ENCODE results near the gene RAVER1.
"Not testable (repeated sequence)": the region's sequence is repeated elsewhere in the genome, so short reads cannot be mapped to it uniquely, and the experiment has no call there.

Gene RAVER1, protein sequence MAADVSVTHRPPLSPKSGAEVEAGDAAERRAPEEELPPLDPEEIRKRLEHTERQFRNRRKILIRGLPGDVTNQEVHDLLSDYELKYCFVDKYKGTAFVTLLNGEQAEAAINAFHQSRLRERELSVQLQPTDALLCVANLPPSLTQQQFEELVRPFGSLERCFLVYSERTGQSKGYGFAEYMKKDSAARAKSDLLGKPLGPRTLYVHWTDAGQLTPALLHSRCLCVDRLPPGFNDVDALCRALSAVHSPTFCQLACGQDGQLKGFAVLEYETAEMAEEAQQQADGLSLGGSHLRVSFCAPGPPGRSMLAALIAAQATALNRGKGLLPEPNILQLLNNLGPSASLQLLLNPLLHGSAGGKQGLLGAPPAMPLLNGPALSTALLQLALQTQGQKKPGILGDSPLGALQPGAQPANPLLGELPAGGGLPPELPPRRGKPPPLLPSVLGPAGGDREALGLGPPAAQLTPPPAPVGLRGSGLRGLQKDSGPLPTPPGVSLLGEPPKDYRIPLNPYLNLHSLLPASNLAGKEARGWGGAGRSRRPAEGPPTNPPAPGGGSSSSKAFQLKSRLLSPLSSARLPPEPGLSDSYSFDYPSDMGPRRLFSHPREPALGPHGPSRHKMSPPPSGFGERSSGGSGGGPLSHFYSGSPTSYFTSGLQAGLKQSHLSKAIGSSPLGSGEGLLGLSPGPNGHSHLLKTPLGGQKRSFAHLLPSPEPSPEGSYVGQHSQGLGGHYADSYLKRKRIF

DNA sequence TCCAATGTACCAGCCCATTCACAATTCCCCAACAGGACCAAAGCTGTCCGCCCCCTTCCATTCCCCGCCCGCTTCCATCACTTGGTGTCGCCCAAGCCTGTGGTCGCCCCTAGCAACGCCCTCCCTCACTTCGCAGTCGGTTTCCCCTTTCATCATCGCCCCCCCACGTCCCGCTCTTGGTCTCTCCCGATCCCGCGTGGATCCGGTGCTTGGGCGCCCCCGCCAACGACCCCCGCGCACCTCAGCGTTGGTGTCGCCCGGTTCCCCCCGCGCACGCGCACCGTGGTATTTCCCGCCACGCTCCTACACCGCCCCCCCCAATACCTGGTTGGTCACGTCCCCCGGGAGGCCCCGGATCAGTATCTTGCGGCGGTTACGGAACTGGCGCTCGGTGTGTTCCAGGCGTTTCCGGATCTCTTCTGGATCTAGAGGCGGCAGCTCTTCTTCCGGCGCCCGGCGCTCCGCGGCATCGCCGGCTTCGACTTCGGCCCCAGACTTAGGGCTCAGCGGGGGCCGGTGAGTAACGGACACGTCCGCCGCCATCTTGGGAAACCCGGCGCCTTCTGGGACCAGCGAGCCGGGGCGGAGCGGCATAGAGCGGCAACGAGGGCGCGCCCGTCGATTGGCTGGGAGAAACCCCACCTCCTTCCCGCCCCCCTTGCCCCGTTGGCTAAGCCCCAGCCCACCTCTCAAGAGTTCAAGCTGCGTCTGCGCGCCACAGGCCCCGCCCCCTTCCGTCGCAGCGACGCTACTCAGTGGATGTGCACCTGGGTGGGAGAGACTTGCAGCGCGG lies at the start of gene RAVER1:
TSS of gene RAVER1 (minus strand) at position 565 of the 793 bp plus-strand sequence. CDS start at position 543, 22 bp downstream.
- DNase-seq (ENCODE audit: low spot score) = peak; percentile 98

GRCh38 chr19:10383223-10383499 lies 49.8 kb upstream of the RAVER1 start:
- DNase-seq (ENCODE audit: low spot score) = not testable (repeated sequence)

DNA sequence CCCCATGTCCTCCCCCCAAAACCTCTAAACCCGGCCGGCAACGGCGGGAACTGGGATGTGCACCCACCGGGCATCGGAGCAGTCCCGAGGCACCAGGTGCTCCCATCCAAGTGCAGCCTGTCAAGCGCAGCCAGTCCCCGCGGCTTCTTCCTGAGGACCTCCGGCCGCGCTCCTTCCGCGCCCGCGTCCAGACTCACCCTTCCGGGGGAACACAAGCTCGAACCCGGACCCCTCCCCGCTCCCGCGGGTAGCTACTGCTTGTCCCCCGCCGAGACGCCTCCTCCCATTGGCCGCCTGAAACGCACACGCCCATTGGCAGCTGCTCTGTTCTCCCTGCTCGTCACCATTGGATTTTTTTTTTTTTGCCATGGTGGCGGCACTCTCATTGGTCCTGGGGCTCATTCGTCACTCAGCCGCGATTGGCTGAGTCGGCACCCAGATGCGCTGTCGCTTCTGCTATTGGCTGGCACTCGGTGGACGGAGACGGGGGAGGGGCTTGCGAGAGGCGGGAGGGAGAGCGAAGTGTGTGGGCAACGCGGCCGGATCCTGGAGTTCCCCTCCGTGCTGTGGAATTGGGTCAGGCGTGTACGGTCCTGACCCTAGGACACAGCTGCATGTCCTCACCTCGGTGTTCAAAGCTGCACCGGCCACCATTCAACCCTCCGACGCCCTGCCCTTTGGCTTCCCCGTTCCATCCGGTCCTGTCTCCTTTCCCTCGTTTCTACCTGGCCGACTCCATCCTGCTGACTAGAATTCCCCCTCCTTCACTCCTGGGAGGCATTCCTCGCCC lies 47.2 kb upstream of the RAVER1 start, which contains the start of gene TYK2:
TSS of gene TYK2 (minus strand) at position 260 of the 790 bp plus-strand sequence. CDS start 2,166 bp downstream, outside the sequence.
- peak; percentile 99 for DNase-seq (ENCODE audit: low spot score)

DNA sequence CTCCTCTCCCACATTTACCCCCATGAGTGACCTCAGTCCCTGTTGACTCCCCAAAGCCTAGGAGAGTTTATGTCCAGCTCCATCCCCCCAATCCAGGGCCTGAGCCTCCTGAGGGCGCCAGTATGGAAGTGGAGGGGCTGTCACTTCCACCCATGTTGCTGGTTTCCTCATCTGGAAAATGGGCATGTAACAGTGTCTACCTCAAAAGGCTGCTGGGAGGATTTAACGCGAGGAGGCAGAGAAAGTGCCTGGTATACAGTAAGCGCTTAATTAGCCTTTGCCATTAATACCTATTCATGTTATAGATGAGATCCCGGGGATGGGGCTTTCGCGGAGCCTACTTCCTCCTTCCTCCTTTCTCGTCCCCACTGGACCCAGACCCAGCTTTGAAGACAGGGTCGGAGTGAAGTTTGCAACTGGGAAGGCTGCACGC lies 46.6 kb upstream of the RAVER1 start:
- DNase-seq (ENCODE audit: low spot score) = no peak

DNA sequence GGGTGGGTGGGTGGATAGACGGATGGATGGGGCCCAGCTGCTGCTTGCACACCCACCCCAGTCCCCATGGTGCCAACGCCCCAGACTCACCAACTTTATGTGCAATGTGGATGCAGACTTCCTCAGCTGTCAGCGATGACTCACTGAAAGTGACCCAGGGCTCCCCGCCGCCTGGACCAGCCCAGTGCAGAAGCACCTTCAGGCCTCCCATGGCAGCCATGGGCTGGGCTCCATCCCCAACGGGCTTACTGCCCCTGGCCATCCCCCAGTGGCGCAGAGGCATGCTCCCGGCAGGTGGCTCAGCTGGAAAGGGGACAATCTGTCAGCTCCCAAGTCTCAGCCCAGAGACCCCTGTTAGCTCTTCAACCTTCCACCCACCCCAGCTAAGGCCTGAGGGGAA lies 44.8 kb upstream of the RAVER1 start:
- DNase-seq (ENCODE audit: low spot score) = no peak

DNA sequence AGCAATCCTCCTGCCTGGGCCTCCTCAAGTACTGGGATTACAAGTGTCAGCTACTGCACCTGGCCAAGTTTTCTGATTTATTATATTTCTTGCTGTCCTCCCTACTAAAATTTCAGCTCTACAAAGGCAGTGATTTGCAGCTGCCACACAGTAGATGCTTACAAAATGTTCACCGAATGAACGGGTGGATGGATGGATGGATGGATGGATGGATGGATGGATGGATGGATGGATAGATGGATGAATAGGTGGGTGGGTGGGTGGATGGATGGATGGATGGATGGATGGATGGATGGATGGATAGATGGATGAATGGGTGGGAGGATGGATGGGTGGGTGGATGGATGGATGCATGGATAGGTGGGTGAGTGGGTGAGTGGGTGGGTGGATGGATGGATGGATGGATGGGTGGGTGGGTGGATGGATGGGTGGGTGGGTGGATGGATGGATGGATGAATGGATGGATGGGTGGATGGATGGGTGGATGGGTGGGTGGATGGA lies 43.9 kb upstream of the RAVER1 start:
- DNase-seq (ENCODE audit: low spot score) = not testable (repeated sequence)

DNA sequence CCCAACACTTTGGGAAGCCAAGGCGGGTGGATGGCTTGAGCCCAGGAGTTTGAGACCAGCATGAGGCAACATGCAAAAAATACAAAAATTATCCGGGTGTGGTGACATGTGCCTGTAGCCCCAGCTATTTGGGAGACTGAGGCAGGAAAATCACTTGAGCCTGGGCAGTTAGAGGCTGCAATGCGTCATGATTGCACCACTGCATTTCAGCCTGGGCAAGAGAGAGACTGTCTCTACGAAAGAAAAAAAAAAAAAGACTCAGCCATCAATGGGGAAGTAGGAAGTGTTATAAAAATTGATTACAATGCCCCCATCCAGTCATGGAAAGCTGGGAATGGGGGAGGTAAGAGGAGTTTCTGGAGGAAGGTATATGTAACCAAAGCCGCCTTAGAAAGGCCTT lies 41.6 kb upstream of the RAVER1 start:
- DNase-seq (ENCODE audit: low spot score) = no peak

DNA sequence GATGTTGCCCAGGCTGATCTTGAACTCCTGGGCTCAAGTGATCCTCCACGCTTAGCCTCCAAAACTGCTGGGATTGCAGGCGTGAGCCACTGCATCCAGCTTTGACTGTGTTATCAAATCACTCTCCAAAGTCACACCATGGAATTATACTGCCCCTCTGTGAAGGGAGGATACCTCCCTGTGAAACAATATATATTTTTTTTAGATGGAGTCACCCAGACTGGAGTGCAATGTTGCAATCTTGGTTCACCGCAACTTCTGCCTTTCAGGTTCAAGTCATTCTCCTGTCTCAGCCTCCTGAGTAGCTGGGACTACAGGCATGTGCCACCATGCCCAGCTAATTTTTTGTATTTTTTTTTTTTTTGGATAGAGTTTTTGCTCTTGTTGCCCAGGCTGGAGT lies 39.4 kb upstream of the RAVER1 start:
- DNase-seq (ENCODE audit: low spot score) = no peak

DNA sequence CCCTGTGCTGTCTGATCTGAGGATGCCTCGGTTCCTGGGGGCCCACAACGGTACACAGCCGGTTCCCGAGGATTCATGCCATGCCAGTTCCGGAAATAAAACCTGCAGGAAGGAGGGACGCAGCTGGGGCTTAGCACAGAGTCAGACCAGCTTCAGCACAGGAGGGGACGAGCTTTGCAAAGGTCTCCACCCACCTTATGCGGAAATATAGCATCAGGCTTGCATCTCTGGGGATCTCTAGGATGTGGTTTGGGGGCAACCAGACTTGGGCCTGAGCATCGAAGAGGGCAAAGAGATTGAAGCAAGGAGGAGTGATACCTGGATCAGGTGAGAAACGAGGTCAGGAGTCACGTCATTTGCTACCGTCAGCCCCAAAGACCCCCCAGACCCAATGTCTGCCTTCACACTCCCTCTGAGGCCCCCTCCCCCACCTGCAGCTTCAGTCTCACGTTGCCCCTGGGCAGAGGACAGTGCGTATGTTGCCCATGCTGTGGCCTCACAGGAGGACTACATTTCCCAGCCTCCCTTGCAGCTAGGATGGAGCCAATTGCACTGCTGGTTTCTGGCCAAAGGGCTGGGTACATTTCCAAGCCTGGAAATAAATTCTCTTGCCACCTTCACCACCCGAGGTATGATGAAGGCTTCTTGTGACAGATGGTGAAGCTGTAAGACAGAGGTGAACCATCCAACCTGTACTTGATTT lies 34.9 kb upstream of the RAVER1 start:
- no peak for DNase-seq (ENCODE audit: low spot score)

DNA sequence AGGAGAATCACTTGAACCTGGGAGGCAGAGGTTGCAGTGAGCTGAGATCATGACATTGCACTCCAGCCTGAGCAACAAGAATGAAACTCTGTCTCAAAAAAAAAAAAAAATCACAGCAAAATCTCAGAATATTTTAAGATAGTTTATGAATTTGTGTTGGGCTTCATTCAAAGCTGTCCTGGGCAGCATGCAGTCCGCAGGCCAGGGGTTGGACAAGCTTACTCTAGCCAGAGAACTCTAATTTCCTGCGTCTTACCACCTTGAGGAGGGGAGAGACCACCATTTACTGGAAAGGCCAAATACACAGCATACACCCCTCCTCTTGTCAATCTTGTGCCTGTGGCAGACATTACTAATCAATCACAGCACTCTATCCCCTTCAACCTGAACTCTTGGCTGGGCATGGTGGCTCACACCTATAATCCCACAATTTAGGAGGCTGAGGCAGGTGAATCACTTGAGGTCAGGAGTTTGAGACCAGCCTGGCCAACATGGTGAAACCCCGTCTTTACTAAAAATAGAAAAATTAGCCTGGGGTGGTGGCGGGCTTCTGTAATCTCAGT lies 33.7 kb upstream of the RAVER1 start:
- DNase-seq (ENCODE audit: low spot score) = not testable (repeated sequence)

DNA sequence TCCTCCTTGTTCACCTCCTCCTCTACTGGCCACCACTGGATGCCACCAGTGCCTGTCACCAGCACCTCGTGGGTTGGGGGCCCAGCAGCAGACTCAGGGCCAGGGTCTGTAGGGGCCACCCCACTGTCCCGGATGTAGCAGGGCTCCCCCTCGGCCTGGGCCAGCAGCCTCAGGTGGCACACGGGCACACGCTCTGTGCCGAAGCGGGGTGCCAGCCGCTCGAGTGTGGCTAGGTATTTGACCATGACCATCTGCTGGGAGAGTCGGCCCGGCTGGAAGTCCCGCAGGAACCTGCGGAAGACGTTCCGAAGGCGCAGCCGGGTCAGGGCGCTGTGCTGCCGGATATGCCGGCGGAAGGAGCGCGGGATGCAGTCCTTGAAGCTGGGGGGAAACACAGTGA lies 32.2 kb upstream of the RAVER1 start:
- no peak for DNase-seq (ENCODE audit: low spot score)

DNA sequence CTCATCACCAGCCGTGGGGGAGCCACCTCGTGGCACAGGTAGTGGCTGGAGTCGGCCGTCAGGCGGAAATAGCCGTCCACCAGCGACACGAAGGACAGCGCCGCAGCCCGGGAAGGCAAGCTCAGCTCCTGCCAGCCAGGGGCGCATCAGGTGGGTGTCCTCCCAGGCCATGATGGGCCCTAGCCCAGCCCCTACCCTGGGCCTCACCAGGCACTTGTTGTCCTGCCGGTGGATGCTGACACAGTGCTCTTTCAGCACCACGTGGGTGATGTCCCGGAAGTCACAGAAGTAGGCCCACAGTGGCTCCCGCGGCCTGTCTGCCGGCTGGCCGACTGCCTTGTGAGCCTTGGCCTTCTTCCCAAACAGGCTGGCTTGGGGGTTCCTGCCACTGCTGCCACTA lies 31.3 kb upstream of the RAVER1 start:
- peak; percentile 19 for DNase-seq (ENCODE audit: low spot score)

- no peak for DNase-seq (ENCODE audit: low spot score)
These were observed 30.5 kb upstream of the RAVER1 start for GRCh38 chr19:10363789-10364281.

- DNase-seq (ENCODE audit: low spot score) = no peak
These were observed 28.9 kb upstream of the RAVER1 start for GRCh38 chr19:10362259-10362658.

DNA sequence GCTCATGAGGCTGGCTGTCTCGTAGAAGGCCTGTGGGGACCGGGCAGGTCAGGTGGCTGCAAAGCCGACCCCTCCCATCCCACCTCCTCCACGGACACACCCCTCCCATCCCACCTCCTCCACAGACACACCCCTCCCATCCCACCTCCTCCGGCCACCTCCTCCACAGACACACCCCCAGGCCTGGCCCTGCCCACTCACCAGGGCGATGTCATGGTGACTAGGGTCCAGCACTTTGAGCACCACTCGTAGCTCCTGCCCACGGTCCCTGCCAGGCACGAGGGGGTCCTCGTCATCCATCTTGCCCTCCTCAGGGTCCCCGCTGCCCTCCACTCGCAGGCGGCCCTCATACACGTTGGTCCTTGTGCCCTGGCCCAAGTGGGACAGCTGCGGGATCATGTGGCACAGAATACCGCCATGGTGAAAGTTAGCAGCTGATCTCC lies 28.3 kb upstream of the RAVER1 start:
- DNase-seq (ENCODE audit: low spot score) = no peak

DNA sequence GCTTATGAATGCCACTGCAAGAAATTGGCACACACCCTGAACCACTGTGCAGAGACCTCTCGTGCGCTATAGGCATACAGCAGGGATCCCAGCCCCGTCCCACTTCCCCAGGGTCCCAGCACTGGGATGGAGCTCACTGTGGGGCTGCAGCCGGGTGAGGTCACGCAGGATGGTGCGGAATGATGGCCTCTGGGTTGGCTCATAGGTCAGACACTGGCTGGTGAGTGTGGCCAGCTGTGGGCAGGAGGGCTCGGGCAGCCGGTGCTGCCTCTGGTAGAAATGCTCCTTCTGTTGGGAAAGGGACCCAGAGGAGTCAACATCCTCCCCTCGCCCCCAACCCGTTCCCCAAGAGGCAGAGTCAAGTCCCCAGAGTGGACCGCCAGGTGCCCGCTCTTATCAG lies 23.1 kb upstream of the RAVER1 start:
- no peak for DNase-seq (ENCODE audit: low spot score)

- DNase-seq (ENCODE audit: low spot score) = peak; percentile 23
These were observed 20.6 kb upstream of the RAVER1 start for GRCh38 chr19:10353793-10354391.

DNA sequence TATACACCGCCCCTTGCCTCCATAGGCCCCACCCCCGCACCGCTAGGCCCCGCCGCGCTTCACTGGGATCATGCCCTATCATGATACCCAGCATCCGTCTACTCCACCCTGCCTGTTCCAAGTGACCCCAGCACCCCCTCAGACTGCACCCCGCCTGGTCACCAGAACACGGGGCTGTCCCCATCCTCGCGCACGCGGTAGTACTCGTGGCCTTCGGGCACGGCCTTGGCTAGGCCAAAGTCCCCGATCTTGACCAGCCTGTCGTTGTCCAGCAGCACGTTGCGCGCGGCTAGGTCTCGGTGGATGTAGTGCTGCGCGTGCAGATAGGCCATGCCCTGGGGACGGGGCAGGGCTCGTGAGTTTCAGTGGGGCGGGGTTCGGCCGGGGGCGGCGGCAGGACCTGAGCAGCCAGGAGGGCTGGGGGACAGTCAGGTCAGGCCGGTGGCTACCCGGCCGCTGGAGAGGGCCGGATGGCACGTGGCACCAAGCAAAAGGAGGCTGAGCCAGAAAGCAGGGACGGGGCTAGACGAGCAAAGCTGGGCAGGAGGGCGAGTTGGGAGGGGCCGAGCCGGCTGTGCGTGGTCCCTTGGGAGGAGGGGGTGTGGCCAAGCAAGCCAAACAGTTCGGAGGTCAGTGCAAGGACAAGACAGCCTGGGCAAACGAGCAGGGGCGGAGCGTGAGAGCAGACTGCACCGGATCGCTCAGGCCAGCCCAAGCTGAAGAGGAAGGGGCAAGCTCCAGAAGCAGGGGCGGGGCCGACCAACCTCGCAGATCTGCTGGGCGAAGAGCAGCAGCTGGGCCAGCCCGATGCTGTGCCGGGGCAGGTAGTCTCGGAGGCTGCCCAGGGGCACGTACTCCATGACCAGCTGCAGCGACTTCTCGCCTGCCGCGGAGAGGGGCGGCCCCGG lies 19.7 kb upstream of the RAVER1 start:
- DNase-seq (ENCODE audit: low spot score) = no peak

DNA sequence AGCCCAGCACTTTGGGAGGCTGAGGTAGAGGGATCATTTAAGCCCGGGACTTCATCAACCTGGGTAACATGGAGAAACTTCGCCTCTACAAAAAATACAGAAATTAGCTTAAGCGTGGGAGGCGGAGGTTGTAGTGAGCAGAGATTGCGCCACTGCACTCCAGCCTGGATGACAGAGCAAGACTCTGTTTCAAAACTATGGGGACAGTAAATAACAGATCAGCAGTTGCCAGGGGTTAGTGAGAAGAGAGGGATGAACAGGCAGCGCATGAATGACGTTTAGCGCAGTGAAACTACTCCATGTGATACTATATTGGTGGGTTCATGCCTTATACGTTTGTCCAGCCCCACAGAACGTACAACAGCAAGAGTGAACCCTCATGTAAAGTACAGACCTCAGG lies 13.2 kb upstream of the RAVER1 start:
- no peak for DNase-seq (ENCODE audit: low spot score)
